Measurements from ENCODE around the gene ZCCHC2.

The ZCCHC2 gene

DNA sequence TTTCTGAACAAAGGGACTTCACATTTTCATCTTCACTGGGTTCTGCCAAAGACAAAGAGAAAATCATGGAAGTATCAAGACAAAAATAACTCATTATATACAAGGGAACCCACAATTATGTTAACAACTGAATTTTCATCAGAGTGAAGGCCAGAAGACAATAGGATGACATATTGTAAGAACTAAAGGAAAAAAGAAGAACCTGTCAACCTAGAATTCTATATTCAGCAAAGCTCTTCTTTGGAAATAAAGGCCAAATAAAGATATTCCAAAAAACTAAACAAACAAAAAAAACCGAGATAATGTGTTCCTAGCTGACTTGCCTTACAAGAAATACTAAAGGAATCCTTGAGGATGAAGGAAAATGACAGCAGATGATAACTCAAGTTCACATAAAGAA is 10.3 kb upstream of the ZCCHC2 start:
- DNase-seq: no peak

DNA sequence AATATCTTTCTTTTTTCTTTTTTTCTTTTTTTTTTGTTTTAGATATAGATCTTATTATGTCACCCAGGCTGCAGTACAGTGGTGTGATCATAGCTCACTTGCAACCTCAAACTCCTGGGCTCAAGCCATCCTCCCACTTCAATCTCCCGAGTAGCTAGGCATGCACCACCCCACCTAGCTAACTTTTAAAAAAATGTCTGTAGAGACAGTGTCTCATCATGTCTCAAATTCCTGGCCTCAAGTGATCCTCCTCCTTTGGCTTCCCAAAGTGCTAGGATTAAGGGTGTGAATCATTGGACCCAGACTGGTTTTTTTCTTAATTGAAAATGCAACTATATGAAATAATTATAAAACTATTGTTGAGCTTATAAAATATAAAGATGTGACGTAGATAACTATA is 9.8 kb upstream of the ZCCHC2 start:
- DNase-seq: no peak

DNA sequence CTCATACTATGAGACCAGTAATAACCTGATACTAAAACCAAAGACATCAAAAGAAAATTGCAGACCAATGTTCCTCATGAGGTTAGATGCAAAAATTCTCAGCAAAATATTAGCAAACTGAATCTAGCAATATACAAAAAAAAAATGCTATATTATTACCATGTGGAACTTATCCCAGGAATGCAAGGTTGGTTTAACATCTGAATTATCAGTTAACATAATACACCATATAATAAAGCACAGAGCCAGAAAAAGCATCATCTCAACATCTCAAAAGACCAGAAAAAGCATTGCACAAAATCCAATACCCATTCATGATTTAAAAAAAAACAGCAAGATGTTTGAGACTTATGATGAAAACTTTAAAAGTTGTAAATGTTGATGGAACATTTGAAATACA is 8.3 kb upstream of the ZCCHC2 start:
- DNase-seq: no peak

DNA sequence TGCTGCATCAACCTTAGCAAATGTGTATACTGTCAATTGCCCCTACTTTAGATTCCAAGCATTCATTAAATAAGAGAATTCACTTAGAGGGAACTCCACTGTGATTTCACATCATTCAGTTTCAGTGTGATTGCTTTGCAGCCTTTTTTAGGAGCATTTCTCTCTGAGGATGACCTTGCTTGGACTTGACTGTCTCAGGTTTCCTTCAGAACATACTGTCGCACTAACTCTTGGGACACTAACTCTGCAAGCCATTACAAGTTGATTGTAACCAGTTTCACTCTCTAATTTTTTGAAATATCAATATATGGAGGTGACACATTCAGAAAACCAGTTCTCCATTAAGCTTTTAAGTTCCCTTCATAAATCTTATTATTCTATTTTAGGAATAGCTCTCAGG is 6.6 kb upstream of the ZCCHC2 start:
- no peak for DNase-seq

DNA sequence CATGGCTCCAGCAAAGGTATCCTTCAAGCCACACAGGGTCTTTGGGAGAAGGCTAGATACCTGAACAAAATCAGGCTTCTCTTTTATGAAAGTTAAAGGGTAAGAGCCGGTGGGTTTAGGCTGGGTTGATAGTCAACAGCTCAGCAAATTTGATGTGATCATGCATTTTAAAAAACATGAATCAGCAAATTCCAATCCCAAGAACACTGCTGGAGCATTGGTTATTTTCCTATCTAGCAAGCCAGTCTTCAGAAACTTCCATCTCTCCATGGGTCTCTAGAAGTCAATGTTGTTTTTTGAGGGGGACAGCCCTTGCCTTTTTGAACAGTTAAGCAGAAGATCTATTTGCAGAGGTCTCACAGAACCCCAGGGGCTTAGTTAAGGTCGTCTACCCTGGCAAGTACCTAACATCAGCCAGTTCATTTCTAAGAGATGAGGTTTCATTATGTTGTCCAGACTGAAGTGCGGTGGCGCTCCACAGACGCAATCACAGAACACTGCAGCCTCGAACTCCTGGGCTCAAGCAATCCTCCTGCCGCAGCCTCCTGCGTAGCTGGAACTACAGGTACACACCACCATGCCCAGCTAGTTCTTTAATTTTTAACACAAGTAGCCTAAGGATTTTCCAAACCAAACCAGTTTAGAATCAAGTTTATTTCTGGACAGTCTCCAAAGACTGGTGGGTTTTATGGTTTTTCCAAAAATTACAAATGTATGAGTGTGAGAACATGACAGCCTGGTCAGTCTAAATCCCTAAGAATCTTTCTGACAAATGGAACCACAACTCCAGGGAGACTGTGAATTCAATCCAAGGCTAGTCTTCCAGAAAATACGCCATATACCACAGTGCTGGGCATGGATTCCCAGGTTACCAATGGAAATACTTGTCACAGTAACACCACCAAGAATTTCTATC is 4.1 kb upstream of the ZCCHC2 start:
- DNase-seq: no peak

DNA sequence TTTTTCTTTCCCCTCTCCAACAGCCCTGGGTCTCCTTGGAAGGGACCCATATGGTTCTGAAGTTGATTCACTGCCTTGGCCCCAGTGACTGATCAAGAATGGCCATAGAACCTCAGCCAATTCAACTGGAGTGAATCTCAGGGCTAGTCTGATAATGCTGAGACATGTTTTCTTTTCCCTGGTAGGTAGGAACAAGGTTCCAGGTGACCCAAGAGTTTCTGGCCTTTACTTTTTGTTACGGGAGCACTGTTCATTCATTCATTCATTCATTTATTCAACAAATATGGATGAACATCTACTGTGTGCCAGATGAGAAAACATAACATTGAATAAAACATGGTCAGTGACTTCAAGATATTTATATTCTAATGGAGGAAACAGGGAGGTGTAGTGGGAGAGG is 3.1 kb upstream of the ZCCHC2 start:
- no peak for DNase-seq

DNA sequence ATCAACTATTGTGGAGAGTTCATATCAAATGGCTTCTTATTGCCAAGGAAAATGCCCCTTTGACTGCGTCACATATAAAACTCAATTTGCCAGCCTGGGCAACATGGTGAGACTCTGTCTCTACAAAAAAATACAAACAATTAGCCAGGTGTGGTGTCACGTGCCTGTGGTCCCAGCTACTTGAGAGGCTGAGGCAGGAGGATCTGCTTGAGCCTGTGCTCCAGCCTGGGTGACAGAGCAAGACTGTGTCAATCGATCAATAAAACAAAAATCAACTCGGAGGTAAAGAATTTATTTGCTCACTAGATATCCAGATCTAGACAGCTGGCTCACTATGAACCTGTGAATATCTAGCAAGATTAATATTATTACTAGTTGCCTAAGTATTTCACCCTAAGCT is 1.7 kb upstream of the ZCCHC2 start:
- no peak for DNase-seq

DNA sequence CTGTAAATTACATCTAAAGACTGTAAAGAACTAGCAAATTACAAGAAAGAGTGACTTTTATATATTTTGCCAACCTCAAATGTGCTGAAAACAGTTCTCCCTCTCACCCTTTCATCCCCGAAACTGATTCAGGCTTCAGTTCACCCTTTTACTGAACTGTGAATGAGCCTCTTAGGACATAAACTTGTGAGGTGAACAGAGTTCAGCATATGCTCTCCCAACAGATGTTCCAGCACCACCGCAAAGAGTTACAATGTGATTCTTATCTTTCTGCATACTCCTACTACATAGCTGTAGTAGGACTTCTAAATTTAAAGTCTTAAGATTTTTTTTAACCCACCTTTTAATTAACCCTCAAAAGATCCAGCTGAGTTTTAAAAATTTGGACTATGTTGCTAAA is 1.2 kb upstream of the ZCCHC2 start:
- peak; percentile 7 for DNase-seq

DNA sequence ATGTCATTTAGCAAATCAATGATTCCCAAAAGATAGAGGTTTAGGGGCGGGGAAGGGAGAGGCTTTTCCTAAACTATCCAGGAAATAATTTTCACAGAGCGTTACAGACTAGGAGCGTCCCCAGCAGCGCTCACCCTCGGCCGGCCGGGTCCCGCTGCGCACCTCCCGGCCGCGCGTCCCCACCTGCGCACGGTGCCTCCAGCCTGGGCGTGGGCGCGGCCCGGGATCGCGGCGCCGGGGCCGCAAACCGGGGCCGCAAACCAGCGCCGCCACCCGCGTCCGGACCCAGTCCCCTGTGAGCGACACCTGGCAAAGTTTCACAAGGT is 684 bp upstream of the ZCCHC2 start:
- no peak for DNase-seq

DNA sequence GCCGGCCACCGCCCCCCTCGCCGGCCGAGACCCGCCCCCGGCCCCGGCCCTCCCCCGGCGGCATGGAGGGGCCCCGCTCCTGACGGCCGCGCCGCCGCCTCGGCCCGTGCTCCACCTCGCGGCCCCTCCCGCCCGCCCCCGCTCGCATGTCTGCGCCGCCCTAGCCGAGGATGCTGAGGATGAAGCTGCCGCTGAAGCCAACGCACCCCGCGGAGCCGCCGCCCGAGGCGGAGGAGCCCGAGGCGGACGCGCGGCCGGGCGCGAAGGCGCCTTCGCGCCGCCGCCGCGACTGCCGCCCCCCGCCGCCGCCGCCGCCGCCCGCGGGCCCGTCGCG is 397 bp downstream of the ZCCHC2 start:
- no peak for DNase-seq

DNA sequence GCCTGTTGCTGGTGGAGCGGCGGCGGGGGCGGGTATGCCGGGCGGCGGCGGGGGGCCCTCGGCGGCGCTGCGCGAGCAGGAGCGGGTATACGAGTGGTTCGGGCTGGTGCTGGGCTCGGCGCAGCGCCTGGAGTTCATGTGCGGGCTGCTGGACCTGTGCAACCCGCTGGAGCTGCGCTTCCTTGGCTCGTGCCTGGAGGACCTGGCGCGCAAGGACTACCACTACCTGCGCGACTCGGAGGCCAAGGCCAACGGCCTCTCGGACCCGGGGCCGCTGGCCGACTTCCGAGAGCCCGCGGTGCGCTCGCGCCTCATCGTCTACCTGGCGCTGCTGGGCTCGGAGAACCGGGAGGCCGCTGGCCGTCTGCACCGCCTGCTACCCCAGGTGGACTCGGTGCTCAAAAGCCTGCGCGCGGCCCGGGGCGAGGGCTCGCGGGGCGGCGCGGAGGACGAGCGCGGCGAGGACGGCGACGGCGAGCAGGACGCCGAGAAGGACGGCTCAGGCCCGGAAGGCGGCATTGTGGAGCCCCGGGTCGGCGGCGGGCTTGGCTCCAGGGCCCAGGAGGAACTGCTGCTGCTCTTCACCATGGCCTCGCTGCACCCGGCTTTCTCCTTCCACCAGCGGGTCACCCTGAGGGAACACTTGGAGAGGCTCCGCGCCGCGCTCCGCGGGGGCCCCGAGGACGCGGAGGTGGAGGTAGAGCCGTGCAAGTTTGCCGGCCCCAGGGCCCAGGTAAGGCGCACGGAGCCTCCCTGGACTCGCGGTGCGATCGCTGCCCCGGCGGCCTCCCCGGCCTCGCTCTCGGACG is 1.0 kb downstream of the ZCCHC2 start:
- DNase-seq: peak; percentile 39

DNA sequence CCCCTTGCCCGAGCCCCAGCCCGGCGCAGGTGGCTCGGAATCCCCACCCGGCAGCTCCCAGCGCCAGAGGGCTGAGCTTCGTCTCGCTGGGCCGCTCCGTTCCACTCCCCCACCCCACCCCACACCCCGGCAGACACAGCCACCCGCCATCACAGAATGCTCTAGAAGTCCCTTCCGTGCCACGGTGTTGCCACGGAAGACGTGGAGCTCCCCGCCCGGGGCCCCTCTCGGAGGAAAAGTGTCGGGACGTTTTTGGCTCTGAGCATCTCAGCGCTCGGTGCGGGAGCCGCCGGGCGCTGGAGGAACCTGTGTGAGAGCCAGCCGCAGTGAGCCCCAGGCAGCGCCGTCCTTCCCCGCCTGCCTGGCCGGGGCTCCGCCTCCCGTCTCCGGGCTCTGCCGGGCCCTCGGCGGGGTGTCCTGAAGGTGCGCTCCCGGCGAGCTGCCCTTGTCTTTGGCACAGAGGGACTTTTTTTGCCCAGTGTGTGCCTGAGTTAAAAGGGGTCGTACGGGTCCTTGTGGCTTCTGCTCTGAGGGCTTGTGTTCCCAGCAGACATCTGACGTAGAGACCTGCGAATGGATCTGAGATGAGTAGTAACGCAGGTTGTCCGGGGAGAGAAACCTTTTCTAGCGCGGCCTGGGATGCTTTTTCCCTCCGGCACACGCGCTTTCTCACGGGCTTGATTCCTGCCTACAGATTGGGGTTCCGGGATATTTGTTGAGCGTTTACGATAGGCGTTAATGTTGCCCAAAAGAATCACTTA is 1.8 kb downstream of the ZCCHC2 start:
- DNase-seq: peak; percentile 34

DNA sequence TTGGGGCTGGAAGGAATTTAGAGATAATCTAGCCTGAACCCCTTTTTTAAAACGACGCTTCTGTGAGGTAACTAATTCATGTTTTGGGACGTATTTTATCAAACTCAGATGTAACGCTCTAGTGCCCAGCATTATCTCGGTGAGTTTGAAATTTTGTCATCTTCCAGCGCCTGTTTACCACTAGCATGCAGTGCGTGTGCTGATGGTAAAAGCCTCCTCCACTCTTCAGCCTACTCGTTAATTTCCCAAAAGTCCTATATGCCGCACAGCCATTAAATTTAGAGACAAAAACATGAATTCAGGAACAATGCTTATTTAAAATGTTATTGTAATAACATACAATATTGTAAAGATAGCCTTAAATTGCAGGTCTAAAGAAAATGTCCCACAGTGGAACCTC is 2.8 kb downstream of the ZCCHC2 start:
- DNase-seq: no peak

DNA sequence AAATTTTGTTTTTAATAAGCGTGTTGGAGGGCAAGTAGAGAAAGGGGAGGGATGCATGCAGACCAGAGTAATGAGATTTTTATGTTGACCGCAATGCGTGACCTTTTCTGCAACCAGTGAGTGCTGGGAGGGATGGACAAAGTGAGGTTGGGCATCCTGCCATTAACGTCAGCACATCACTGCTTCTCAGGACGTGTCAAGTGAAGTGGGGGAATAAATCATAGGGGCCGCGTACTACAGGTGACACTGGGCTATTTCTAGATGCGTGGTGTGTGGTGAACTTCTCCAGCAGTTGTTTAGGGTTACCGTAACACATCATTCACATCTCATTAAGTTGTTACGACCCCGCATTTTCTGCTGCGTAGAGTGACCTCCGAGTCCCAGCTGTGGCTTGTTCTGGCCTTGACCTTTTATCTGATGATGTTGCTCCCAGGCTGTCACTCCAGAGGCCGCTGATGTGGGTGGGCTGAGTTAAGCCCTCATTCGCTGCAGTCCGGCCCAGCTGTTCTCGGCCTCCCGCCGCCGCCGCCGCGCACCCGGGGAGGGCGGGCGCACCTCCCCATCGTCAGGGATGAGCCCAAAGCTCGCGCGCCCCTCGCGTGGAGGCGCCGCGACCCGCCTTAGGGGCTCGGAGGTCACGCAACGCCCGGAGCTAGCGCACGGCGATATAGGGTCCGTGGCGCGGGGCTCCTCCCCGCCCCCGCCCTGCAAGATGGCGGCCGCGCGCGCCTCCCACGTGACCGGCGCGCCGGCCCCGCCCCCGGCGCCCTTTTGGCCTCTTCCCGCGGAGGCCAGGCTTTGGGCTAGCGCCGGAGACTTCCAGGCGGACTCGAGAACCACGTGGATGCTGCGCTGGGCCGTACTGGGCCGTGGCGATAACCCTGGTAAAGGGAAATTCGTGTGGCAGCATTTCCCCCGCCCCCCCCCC is 3.5 kb downstream of the ZCCHC2 start:
- DNase-seq: peak; percentile 85

DNA sequence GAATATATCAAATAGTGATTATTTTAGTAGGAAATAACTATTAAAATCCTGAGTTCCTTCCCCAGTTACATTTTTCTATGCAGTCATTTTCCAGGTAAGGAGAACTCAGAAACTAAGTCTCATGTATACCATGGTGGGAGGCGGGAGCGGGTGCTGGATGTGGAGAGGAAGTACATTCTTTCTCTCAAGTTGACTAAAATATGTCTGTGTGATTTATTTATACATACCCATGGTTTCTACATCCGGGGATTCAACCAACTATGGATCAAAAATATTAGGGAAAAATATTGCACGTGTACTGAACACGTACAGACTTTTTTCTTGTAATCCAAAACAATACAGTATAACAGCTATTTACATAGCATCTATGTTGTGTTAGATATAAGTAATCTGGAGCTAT is 6.8 kb downstream of the ZCCHC2 start:
- DNase-seq: peak; percentile 29

DNA sequence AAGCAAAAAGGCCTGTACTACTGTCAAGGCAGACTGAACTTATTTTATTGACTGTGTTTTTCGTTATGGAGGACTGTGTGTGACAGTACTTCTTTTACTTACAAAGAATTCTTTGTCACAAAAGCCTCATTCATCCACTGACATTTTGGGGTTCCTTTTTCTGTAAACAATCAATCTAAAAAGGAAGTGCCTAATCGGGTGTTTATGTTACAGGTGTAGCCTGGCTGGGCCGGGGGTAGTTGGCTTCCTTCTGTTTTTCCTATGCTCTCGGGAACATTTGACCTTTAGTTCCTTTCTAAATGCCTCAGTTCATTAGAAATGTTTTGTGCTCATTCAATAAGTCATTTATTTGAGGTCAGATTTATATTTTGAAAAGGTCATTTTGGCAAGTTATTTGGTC is 8.3 kb downstream of the ZCCHC2 start:
- no peak for DNase-seq

DNA sequence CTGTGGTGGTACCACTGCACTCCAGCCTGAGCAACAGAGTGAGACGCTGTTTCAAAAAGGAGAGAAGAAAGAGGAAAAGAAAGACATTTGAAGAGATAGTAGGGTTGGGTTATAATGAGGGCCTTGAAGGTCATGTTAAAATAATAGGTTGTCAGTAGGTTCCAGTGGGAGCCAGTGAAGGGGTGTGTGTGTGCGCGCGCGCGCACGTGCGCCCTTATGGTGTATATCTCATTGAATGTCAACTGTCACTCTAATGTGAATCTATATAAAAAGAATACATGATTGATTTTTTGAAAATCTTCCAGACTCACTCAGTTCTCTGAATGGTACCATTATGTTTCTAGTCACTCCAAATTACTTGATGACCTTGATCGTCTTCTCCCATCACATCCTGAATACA is 9.1 kb downstream of the ZCCHC2 start:
- DNase-seq: no peak

DNA sequence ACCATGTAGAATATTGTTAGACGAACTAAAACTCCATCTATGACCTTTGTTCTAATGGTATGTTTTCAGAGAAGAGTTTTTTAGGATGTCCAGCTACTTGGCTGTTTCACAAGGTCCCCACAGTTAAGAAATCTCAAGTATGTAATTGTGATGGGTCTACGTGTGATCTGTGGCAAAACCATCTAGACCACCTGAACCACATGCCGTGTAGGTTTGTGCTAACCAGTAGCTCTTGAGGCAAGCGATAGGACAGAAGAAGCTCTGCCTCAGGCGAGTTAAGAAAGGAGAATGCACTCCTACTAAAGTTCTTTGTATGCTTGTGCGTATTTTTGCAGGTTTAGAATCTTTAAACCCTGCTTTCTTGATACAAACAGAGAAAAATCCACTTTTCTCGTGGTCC is 13.2 kb downstream of the ZCCHC2 start:
- no peak for DNase-seq

DNA sequence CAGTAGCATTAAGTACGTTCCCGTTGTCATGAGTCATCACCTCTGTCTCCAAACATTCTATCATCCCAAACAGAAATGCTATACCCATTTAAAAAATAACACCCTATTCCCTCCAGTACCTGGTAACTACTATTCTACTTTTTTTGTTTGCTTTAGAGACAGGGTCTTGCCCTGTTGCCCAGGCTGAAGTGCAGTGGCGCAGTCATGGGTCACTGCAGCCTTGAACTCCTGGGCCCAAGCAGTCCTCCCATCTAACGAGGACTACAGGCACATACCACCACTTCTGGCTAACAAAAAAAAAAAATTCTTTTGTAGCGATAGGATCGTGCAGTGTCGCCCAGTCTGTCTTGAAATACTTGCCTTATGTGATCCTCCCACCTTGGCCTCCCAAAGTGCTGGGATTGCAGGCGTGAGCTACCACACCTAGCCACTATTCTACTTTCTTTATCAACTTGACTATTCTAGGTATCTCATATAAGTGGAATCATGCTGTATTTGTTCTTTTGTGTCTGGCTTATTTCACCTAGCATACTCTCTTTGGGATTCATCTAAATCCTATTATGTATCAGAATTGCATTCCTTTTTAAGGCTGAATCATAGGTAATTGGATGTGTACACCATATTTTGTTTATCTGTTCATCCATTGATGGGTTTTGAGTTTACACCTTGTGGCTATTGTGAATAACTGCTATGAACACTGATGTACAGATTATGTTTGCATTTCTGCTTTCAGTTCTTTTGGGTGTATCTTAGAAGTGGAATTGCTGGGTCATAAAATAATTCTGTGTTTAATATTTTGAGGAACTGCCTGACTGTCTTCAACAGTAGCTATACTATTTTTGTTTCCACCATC is 14.4 kb downstream of the ZCCHC2 start:
- DNase-seq: no peak

DNA sequence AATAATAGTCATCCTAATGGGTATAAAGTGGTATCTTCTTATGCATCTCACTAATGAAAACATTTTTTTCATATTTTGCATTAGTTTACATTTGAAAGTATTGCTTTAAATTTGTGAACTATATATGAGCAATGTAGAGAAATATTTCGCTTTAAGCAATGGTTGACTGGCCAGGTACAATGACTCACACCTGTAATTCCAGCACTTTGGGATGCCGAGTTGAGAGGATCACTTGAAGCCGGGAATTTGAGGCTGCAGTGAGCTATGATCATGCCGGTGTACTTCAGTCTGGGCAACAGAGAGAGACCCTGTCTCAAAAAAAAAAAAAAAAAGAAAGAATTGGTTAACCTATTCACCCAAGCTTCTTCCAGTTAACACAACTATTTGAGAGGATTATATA is 15.1 kb downstream of the ZCCHC2 start:
- no peak for DNase-seq

DNA sequence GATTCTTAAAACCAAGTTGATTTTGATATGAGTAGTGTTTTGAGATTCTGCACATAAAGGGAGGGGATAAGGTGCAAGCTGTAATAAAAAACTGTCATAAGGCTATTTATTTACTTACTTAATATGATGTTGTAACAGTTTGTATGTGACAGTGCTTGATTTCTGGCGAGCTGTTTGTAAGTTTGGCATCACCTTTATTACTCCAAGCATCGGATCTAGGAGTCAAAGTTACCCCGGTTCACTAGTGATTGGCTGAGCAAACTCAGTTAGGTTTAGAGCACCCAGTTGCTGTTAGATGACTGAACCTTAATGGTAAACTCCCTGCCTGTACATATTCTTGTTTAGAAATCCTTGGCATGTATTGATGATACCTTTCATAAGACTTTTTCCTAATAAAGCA is 16.1 kb downstream of the ZCCHC2 start:
- no peak for DNase-seq

Measured in HCEC 1CT (cell line).